SK-N-SH (cell line): ENCODE results near the gene OR51S1. TPM values are rescaled to one million over a fixed set of nuclear protein-coding genes. Genes with fewer than 3 reads are reported as not detected.

ENCODE experiments used
- CTCF ChIA-PET: fragments of 300-600, 350-600 bp; formaldehyde crosslinking; extraction: SDS; loops from one replicate; lab custom pipeline; 2021; lab: Yijun Ruan, JAX
- POLR2A ChIA-PET: fragments of 350-600 bp; sonication (Branson Sonifier 250); formaldehyde crosslinking; extraction: SDS; loops from one replicate; lab custom pipeline; 2020; ENCODE audit warnings: antibody characterized with exemption, inconsistent platforms; lab: Yijun Ruan, JAX
- DNase-seq: peaks from one replicate; pipeline ENCODE4 v3.0.0; 2012
- H2AFZ ChIP-seq: fragments of 200-600 bp; sonication (generic); 2 replicates; pipeline ENCODE4 v1.8.1; 2016; ENCODE audit warnings: antibody characterized with exemption, mild to moderate bottlenecking, low read depth
- H3F3A ChIP-seq: fragments of 200-600 bp; sonication (generic); replicated peaks from 2 replicates; pipeline ENCODE3; 2016; ENCODE audit warnings: antibody characterized with exemption, mild to moderate bottlenecking; ENCODE audit not compliant: insufficient read depth
- H3K27ac ChIP-seq, 2 experiments: fragments of 200-500 bp in 1 of 2; fragments of 200-600 bp in 1 of 2; sonication (Bioruptor generic) in 1 of 2; sonication (generic), shearing (Covaris generic) in 1 of 2; 2 replicates each; pipeline versions ENCODE4 v1.5.1 to v1.6.1; 2014 to 2016; ENCODE audit warnings: low read depth in 2 of 2, inconsistent platforms in 1 of 2, low read length in 1 of 2, mild to moderate bottlenecking in 1 of 2, mixed read lengths in 1 of 2
- H3K27me3 ChIP-seq: fragments of 200-600 bp; sonication (generic), shearing (Covaris generic); 2 replicates; pipeline ENCODE4 v1.6.1; 2016; ENCODE audit warnings: mixed run types; ENCODE audit not compliant: insufficient read depth
- H3K36me3 ChIP-seq, 2 experiments: fragments of 200-500 bp in 1 of 2; fragments of 200-600 bp in 1 of 2; sonication (Bioruptor generic) in 1 of 2; sonication (generic) in 1 of 2; replicated peaks in 1 of 2; 2 replicates each; pipeline versions ENCODE3 to v1.5.1; 2014 to 2016; ENCODE audit warnings: low read length in 1 of 2, mild to moderate bottlenecking in 1 of 2; ENCODE audit not compliant: insufficient read depth in 2 of 2, control insufficient read depth in 1 of 2
- H3K4me1 ChIP-seq, 2 experiments: fragments of 200-500 bp in 1 of 2; fragments of 200-600 bp in 1 of 2; sonication (Bioruptor generic) in 1 of 2; sonication (generic), shearing (Covaris generic) in 1 of 2; 2 replicates each; pipeline versions ENCODE4 v1.5.1 to v1.6.1; 2014 to 2016; ENCODE audit warnings: low read depth in 1 of 2, low read length in 1 of 2, mixed run types in 1 of 2; ENCODE audit not compliant: insufficient read depth in 2 of 2, control insufficient read depth in 1 of 2
- H3K4me2 ChIP-seq: fragments of 200-600 bp; sonication (generic), shearing (Covaris generic); 2 replicates; pipeline ENCODE4 v1.6.1; 2017; ENCODE audit warnings: mixed run types
- H3K4me3 ChIP-seq, 2 experiments: fragments of 200-500 bp in 1 of 2; fragments of 200-600 bp in 1 of 2; sonication (Bioruptor generic) in 1 of 2; sonication (generic), shearing (Covaris generic) in 1 of 2; 2 replicates each; pipeline versions ENCODE4 v1.5.1 to v1.8.1; 2014 to 2016; ENCODE audit warnings: low read depth in 2 of 2, inconsistent platforms in 1 of 2, low read length in 1 of 2, mild to moderate bottlenecking in 1 of 2, mixed read lengths in 1 of 2, moderate library complexity in 1 of 2
- H3K79me2 ChIP-seq: fragments of 200-600 bp; sonication (generic); 2 replicates; pipeline ENCODE4 v1.8.1; 2017; ENCODE audit warnings: mild to moderate bottlenecking; ENCODE audit not compliant: insufficient read depth
- H3K9ac ChIP-seq: fragments of 200-600 bp; sonication (generic); 2 replicates; pipeline ENCODE4 v1.6.1; 2017; ENCODE audit warnings: mixed run types
- H3K9me2 ChIP-seq: fragments of 200-600 bp; sonication (generic); 2 replicates; pipeline ENCODE4 v1.6.1; 2017; ENCODE audit warnings: mixed run types
- H3K9me3 ChIP-seq: fragments of 200-600 bp; sonication (generic); 2 replicates; pipeline ENCODE4 v1.6.1; 2017; ENCODE audit warnings: mixed run types, mild to moderate bottlenecking, moderate library complexity
- H4K20me1 ChIP-seq: fragments of 200-600 bp; sonication (generic); 2 replicates; pipeline ENCODE4 v1.6.1; 2017; ENCODE audit warnings: mild to moderate bottlenecking, mixed run types; ENCODE audit not compliant: insufficient read depth
- CHD2 ChIP-seq: fragments of 150-350 bp; IDR thresholded peaks from 2 replicates; pipeline ENCODE4 v1.6.1; 2018; ENCODE audit warnings: low read length; ENCODE audit not compliant: partially characterized antibody
- ELF1 ChIP-seq: IDR thresholded peaks from 2 replicates; pipeline ENCODE4 v1.4.0; 2012
- EZH2phosphoT487 ChIP-seq: fragments of 200-600 bp; sonication (generic); IDR thresholded peaks from 2 replicates; pipeline ENCODE4 v1.6.1; 2017; ENCODE audit warnings: low read depth, mixed run types, mild to moderate bottlenecking, antibody characterized with exemption, moderate library complexity, borderline replicate concordance
- GABPA ChIP-seq: IDR thresholded peaks from 2 replicates; pipeline ENCODE4 v1.4.0; 2012; ENCODE audit warnings: low read depth, mild to moderate bottlenecking
- JUND ChIP-seq: IDR thresholded peaks from 2 replicates; pipeline ENCODE4 v1.4.0; 2012
- NRF1 ChIP-seq: IDR thresholded peaks from 2 replicates; pipeline ENCODE4 v1.6.1; 2012; ENCODE audit warnings: low read depth, mild to moderate bottlenecking, low read length
- RAD21 ChIP-seq: IDR thresholded peaks from 2 replicates; pipeline ENCODE4 v1.6.1; 2012; ENCODE audit warnings: mild to moderate bottlenecking, low read length
- RXRA ChIP-seq: IDR thresholded peaks from 2 replicates; pipeline ENCODE4 v1.4.0; 2012; ENCODE audit warnings: low read depth, mild to moderate bottlenecking, borderline replicate concordance
- SIN3A ChIP-seq: IDR thresholded peaks from 2 replicates; pipeline ENCODE4 v1.6.1; 2012; ENCODE audit warnings: low read depth, mild to moderate bottlenecking, low read length, moderate library complexity, borderline replicate concordance
- TAF1 ChIP-seq: IDR thresholded peaks from 2 replicates; pipeline ENCODE4 v1.6.1; 2012; ENCODE audit warnings: low read depth, mild to moderate bottlenecking, low read length, moderate library complexity, borderline replicate concordance
- YY1 ChIP-seq: IDR thresholded peaks from 2 replicates; pipeline ENCODE4 v1.4.0; 2012; ENCODE audit warnings: low read depth, mild to moderate bottlenecking
- WGBS: methylation state at CpG from one replicate; pipeline ENCODE4 v1.1.6; 2017; ENCODE audit warnings: low lambda C conversion rate; 5-methylcytosine and 5-hydroxymethylcytosine counted together
- polyA plus RNA-seq, 3 experiments: library from polyadenylated mRNA; depleted of rRNA; stranded (reverse); fragments of >200 nt; gene quantifications; 2 replicates each; pipeline ENCODE4 v1.2.3, GENCODE V29; 2012
- TF ChIP-seq, protein P1 (sequence below): fragments of 200-600 bp; sonication (generic); IDR thresholded peaks from 2 replicates; pipeline ENCODE4 v1.6.1; 2017; ENCODE audit warnings: antibody characterized with exemption, mild to moderate bottlenecking, moderate library complexity

Gene OR51S1
- polyA plus RNA-seq, 1 of the 3 experiments (the other 2 are of a cell fraction): not detected

DNA sequence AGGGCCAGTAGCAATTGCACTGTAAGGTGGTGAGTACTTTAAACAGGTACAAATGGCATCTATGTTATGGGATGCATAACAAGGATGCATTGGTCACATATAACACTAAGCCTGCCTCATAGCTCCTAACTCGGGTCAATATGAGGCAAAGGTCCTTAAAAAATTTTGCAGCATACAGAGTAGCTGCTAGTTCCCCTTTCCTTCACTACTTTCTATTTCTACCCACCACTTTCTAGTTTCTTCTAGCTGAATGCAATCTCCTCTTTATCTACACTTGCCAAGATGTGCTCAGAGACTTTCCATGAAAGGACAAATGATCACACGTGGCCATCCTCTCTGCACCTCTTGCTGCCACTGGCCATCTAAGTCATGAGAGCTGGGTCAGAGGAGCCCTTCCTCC lies 18.1 kb downstream of the OR51S1 start:
- no peaks in the 10 kb centered on the region for H3K4me1 ChIP-seq
- DNase-seq: no peak
- no peak overlapping the region for H3K4me3 ChIP-seq
- no peak overlapping the region for H3K4me2 ChIP-seq
- no peak overlapping the region for H3K27ac ChIP-seq
- H3K79me2 ChIP-seq: no peaks in the 10 kb centered on the region
- no peaks in the 10 kb centered on the region for H3F3A ChIP-seq
- ChIA-PET CTCF (interaction anchor here (1.4 kb wide), 1 partner anchor 194 kb away, joined by 5 read pairs; the partner anchor contains the start of gene OR51D1), POLR2A (no interaction called here)
- H2AFZ ChIP-seq: no peak overlapping the region
- no peaks in the 10 kb centered on the region for H3K9me2 ChIP-seq
- WGBS: 0% methylated on average over 2 of the region's 2 CpGs
- no peaks in the 10 kb centered on the region for H3K9me3 ChIP-seq
- TF ChIP-seq ELF1 (no peak), JUND (no peak), TAF1 (no peak)
- H3K27me3 ChIP-seq: peaks cover 5% of the 10 kb centered on the region; the same call in 1 of the 2 replicates
- H3K36me3 ChIP-seq: no peaks in the 10 kb centered on the region
- H3K9ac ChIP-seq: no peak overlapping the region
- no peaks in the 10 kb centered on the region for H4K20me1 ChIP-seq

- TF ChIP-seq RXRA: no peak
- TF ChIP-seq CHD2: no peak
- TF ChIP-seq GABPA: no peak
- no peak for TF ChIP-seq RAD21
- no peak for TF ChIP-seq YY1
- TF ChIP-seq NRF1: no peak
- no peak for TF ChIP-seq EZH2phosphoT487
- TF ChIP-seq SIN3A: no peak
- H3K4me2 ChIP-seq: no peak overlapping the region
- no peak for DNase-seq
- no peak overlapping the region for H3K27ac ChIP-seq
- H3K9ac ChIP-seq: no peak overlapping the region
- H3K4me1 ChIP-seq: no peaks in the 10 kb centered on the region
- H3K79me2 ChIP-seq: no peaks in the 10 kb centered on the region
- H3K4me3 ChIP-seq: no peak overlapping the region
- no peak overlapping the region for H2AFZ ChIP-seq
- H4K20me1 ChIP-seq: no peaks in the 10 kb centered on the region
- H3K27me3 ChIP-seq: peaks cover 5% of the 10 kb centered on the region; the same call in 1 of the 2 replicates
- POLR2A ChIA-PET: no interaction called here
- H3K9me2 ChIP-seq: no peaks in the 10 kb centered on the region
- H3K9me3 ChIP-seq: no peaks in the 10 kb centered on the region
- H3F3A ChIP-seq: no peaks in the 10 kb centered on the region
- WGBS: 0% methylated on average over 1 of the region's 1 CpG
- CTCF ChIA-PET: interaction anchor here (1.4 kb wide), 1 partner anchor 193 kb away, joined by 5 read pairs; the partner anchor contains the start of gene OR51D1
- no peaks in the 10 kb centered on the region for H3K36me3 ChIP-seq
Observed at GRCh38 chr11:4830346-4830745, 18.7 kb downstream of the OR51S1 start.

- Histone ChIP-seq H3K36me3 (no peaks in the 10 kb centered on the region), H3K27me3 (peaks cover 7% of the 10 kb centered on the region; the same call in 1 of the 2 replicates), H2AFZ (no peak overlapping the region), H3K9me3 (no peaks in the 10 kb centered on the region), H3K9me2 (no peaks in the 10 kb centered on the region), H3K9ac (no peak overlapping the region), H3K27ac (no peak overlapping the region), H3K79me2 (no peaks in the 10 kb centered on the region), H3K4me2 (no peak overlapping the region), H3F3A (no peaks in the 10 kb centered on the region), H4K20me1 (no peaks in the 10 kb centered on the region), H3K4me1 (no peaks in the 10 kb centered on the region), H3K4me3 (no peak overlapping the region)
- no peak for DNase-seq
- ChIA-PET CTCF (no interaction called here), POLR2A (no interaction called here)
- peak; percentile 24 for TF ChIP-seq RAD21
- TF ChIP-seq, protein P1, sequence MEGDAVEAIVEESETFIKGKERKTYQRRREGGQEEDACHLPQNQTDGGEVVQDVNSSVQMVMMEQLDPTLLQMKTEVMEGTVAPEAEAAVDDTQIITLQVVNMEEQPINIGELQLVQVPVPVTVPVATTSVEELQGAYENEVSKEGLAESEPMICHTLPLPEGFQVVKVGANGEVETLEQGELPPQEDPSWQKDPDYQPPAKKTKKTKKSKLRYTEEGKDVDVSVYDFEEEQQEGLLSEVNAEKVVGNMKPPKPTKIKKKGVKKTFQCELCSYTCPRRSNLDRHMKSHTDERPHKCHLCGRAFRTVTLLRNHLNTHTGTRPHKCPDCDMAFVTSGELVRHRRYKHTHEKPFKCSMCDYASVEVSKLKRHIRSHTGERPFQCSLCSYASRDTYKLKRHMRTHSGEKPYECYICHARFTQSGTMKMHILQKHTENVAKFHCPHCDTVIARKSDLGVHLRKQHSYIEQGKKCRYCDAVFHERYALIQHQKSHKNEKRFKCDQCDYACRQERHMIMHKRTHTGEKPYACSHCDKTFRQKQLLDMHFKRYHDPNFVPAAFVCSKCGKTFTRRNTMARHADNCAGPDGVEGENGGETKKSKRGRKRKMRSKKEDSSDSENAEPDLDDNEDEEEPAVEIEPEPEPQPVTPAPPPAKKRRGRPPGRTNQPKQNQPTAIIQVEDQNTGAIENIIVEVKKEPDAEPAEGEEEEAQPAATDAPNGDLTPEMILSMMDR: peak; percentile 47
- TF ChIP-seq ELF1: no peak
- TF ChIP-seq YY1: no peak
Observed at GRCh38 chr11:4826425-4826824, 22.6 kb downstream of the OR51S1 start.
